ENCODE results near the gene NUCB2.
"Not testable (repeated sequence)": the region's sequence is repeated elsewhere in the genome, so short reads cannot be mapped to it uniquely, and the experiment has no call there.

Gene NUCB2

DNA sequence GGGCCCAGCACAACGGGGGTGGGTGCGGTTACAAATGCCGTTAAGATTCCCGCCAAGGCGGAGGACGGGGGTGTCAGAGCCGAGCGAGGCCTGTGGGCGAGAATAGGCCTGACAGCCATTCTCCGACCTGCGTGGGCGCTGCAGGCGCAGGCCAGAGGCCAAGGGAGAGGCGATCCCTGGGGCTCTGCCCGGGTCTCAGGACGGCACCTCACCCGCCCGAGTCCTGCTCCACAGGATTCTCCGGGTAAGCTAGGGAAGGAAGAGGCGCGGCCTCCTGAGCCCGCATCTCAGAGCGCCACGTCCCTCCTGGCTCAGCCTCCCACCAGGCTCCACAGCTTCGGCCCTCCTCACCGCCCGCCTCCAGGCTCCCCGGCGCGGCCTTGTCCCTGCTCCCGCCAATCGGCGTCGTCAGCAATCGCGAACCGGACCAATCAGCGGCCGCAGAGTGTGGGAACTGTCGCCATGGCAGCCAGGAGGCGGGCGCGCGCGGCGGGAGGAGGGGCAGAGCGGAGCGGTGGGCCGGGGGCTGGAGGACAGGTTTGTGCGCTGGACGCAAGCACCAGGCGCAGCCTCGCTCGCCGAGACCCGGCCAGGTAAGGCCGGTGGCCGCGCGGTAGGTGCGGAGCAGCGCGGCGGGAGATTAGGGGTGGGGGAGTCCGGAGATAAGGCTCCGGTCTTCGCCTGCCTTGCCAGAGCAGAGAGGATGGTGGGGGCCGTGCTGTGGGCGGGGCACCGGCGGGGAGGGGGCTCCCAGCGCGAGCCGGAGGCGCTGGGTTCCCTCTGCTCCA lies at the start of gene NUCB2:
Gene NUCB2 (plus strand): TSS at position 504 of the 788 bp plus-strand sequence. CDS start 18,585 bp downstream, outside the sequence.
- peak; percentile 96 to 97 for DNase-seq
- TF ChIP-seq POLR2A (IDR thresholded peaks at IDR 0.05; ENCODE audit: low read length) (peak; percentile 94), GATA1 (IDR thresholded peaks at IDR 0.05; ENCODE audit: low read depth, low read length) (no peak)

- DNase-seq: not testable (repeated sequence)
Observed at GRCh38 chr11:17228186-17228925, 48.2 kb upstream of the NUCB2 start.

- TF ChIP-seq POLR2A (IDR thresholded peaks at IDR 0.05; ENCODE audit: low read length): no peak
- DNase-seq: no peak
Observed at GRCh38 chr11:17229481-17230152, 46.9 kb upstream of the NUCB2 start.

GRCh38 chr11:17230867-17231851 lies 45.4 kb upstream of the NUCB2 start:
- TF ChIP-seq GATA1 (IDR thresholded peaks at IDR 0.05; ENCODE audit: low read depth, low read length): no peak
- TF ChIP-seq POLR2A (IDR thresholded peaks at IDR 0.05; ENCODE audit: low read length): no peak
- DNase-seq: no peak

DNA sequence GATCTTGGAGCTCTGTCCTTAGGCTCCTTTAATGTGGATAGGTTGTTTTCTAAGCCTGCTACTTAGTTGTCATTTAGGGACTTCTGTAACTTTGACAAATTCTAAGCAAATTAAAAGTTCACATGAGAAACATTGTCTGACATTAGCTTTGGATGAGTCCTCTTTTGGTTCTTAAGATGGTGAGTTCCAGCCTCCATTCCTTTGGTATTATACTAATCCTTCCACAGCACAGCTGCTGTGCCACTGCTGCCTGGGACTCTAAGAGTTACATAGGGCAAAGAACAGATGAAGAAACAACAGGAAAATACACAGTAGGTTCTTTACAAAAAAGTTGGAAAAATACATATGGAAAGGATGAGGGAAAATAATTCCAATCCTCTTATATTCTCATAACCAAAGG lies 43.4 kb upstream of the NUCB2 start:
- TF ChIP-seq POLR2A (IDR thresholded peaks at IDR 0.05; ENCODE audit: low read length): no peak
- no peak for TF ChIP-seq GATA1 (IDR thresholded peaks at IDR 0.05; ENCODE audit: low read depth, low read length)
- no peak for DNase-seq

GRCh38 chr11:17238377-17238776 lies 38.2 kb upstream of the NUCB2 start:
- TF ChIP-seq GATA1 (IDR thresholded peaks at IDR 0.05; ENCODE audit: low read depth, low read length) (no peak), POLR2A (IDR thresholded peaks at IDR 0.05; ENCODE audit: low read length) (no peak)
- no peak for DNase-seq

GRCh38 chr11:17239927-17240326 lies 36.6 kb upstream of the NUCB2 start:
- not testable (repeated sequence) for DNase-seq

DNA sequence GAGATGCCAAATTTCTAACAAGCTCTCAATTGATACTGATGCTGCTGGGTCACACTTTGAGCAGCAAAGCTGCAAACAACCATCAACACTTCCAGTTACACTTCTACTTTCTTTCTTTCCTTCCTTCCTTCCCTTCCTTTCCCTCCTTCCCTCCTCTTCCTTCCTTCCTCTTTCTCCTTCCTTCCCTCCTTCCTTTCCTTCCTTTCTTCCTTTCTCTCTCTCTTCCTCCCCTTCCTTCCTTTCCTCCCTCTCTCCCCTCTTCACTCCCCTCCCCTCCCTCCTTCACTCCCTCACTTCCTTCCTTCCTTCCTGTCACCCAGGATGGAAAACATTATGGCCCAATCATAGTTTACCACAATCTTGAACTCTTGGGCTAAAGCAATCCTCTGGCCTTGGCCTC lies 35.8 kb upstream of the NUCB2 start:
- TF ChIP-seq GATA1 (IDR thresholded peaks at IDR 0.05; ENCODE audit: low read depth, low read length): no peak
- no peak for TF ChIP-seq POLR2A (IDR thresholded peaks at IDR 0.05; ENCODE audit: low read length)
- no peak for DNase-seq

DNA sequence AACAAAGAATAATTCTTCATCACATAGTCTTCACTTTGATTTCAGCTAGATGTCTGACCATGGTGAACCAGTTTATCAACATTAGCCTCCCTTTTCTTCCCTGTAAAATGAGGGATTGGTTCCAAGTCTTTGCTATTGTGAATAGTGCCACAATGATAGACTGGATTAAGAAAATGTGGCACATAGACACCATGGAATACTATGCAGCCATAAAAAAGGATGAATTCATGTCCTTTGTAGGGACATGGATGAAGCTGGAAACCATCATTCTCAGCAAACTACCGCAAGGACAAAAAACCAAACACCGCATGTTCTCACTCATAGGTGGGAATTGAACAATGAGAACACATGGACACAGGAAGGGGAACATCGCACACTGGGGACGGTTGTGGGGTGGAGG lies 33.6 kb upstream of the NUCB2 start:
- not testable (repeated sequence) for DNase-seq

- TF ChIP-seq GATA1 (IDR thresholded peaks at IDR 0.05; ENCODE audit: low read depth, low read length): no peak
- no peak for TF ChIP-seq POLR2A (IDR thresholded peaks at IDR 0.05; ENCODE audit: low read length)
- no peak for DNase-seq
Observed at GRCh38 chr11:17244046-17244445, 32.5 kb upstream of the NUCB2 start.

DNA sequence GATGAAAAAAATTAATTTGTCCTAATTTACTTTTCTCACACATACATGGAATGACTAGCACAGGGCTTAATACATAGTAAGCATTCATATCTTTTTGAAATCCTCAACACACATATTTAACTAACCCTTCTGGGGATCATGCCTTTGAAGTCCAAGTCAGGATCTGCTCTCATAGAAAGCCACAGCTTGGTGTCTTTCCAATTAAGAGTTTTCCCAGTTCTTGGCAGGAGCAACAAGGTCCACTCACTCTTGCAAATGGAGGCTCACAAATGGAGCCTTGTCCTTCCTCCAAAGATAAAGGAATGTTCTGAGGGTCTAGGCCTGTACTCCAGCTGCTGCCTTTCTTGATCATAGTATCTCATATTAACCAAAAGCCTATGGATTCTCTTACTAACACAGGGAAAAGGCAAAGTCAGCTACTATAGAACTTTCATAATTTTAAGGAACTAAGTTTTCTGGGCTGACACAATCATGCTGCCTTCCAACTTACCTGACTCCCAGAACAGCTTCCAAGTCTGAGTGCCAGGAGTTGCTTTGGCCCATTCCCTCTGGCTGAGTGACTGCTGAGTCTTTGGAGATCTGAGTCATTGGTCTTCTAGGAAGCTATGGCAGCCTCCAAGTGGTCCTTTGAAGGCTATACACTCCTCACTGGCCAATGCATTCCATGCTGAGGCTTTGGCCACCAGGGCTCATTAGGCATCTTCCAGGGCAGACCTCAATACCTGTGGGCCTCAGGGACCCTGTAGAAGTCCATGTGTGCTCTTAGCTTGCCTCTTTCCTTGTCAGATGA lies 25.8 kb upstream of the NUCB2 start:
- DNase-seq: no peak

GRCh38 chr11:17252704-17253103 lies 23.8 kb upstream of the NUCB2 start:
- TF ChIP-seq POLR2A (IDR thresholded peaks at IDR 0.05; ENCODE audit: low read length): no peak

More for the DNA sequence above, 25.8 kb upstream of the NUCB2 start:
- TF ChIP-seq GATA1 (IDR thresholded peaks at IDR 0.05; ENCODE audit: low read depth, low read length) (no peak), POLR2A (IDR thresholded peaks at IDR 0.05; ENCODE audit: low read length) (no peak)

GRCh38 chr11:17256512-17256911 lies 20.0 kb upstream of the NUCB2 start:
- TF ChIP-seq POLR2A (IDR thresholded peaks at IDR 0.05; ENCODE audit: low read length) (no peak), GATA1 (IDR thresholded peaks at IDR 0.05; ENCODE audit: low read depth, low read length) (no peak)

More at GRCh38 chr11:17252704-17253103, 23.8 kb upstream of the NUCB2 start:
- DNase-seq: no peak

More at GRCh38 chr11:17256512-17256911, 20.0 kb upstream of the NUCB2 start:
- no peak for DNase-seq
